Putamen (tissue), 1 donor: ENCODE data around the gene MVB12B.
A peak's percentile ranks its signal among the peaks of the same experiment; 100 is the strongest.

Experiments
- DNase-seq: peaks from one replicate; pipeline ENCODE4 v3.0.0-alpha.2; 2016; ENCODE audit warnings: low spot score

Gene MVB12B

DNA sequence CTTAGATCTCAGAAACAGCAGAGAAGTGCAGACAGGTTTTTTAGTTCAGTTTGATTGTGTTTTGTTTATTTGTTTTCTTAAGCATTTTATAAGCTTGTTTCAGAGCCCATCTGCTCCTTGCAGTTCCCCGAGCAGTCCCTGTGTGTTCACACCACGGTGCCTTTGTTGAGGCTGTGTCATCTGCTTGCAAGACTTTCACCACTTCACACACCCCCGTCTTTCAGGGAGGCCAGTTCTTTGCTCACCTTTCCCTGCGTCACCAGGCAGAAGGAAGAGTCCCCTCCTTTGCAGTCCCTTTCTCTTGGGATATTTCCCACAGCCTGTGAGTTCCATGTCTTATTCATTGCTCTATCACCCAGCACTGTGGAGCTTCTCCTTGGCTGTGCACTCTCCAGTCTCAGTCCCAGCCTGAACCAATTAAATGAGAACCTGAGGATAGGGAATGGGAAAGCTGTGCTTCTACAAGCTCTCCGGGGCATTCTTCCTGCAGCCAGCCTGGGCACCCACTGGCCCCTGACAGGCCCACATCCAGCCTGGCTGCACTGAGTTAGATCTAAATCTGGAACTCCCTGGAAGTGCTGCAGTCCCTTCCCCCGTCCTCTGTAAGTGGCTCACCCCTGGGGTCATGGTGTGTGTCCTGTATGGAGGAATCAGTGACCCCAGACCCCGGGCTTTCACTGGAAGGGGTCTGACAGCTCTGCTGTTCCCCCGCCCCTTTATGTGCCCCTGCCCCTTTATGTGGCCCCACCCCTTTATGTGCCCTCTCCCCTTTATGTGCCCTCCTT lies 5.5 kb downstream of the MVB12B start:
- DNase-seq: no peak

DNA sequence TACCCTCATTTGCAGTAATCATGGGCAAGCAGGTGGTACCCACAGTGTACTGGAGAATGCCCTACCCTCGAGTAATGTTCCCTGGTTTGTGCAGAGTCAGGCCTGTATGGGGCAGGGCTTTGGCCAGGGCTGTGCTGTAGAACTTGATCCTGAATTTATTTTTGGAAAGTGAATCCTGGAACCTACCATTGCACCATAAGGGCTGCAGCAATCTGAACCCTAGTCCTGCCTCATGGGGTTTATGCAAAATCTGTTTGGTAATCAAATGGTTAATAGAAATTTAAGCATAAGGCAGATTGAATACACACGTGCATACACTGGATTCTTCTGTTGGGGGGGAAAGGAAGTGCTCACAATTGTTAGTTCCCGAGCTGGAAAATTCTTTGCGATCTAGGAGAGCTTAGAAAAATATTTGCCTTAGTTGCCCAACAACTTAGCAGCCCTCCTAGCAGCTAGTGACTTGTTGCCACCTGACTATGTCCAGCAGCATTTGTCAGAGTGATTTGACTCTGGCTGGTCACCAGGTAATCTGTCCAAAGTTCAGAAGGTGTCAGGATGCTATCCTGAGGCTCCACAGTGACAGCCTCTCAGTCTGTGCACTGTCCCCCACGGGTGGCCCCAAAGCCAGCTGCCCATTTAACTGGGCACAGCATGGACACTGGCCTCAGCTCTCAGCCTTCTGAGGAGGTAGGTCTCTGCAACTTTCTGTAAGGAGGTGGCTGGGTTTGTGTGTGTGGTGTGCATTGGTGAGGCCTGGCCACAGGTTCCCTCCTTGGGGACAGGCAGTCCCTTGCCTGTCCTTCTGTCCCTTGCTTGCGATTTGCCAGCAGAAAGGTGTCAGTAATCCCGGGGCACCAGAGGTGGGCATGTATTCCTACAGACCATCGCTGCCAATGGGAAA lies 8.3 kb downstream of the MVB12B start:
- no peak for DNase-seq

DNA sequence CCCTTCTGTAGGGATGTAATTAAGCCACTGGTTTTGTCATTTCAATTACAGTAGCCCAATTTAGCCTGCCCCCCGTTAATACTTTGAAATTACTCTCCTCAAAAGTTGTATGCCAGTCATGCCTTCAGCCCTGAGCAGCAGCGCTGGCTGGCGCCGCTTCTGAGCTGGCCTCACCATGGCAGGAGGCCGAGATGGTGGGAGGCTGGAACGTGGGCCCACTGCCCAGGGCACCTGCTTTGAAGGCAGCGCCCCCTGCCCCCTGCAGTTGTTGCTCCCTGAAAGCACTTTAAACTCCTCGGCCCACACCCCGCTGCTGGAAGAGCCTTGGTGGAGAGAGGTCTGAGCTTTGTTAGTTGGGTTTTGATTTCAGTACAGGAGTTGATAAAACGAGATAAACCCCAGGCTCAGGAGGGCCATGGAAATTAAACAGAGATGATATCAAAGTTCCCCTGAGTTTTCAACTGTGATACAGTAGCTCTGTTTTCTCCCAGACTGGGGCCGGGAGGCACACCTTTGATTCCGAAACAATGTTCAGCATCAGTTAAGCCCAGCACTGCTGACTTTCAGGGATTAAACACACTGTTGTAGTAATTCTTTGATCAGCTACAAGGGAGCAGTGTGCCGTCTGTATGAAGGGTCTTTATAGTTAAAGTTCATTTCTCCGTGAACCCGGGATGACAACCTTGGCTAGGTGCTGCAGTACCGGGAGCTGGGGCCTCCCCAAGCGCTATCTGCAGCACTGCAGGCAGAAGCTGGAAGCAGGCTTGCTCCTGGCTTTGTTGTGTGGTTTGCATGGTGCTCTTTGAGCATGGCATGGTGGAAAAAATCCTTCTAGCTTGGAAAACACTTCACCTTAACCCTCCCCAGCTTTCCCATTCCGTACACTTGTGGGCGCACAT lies 9.5 kb downstream of the MVB12B start:
- DNase-seq: no peak

DNA sequence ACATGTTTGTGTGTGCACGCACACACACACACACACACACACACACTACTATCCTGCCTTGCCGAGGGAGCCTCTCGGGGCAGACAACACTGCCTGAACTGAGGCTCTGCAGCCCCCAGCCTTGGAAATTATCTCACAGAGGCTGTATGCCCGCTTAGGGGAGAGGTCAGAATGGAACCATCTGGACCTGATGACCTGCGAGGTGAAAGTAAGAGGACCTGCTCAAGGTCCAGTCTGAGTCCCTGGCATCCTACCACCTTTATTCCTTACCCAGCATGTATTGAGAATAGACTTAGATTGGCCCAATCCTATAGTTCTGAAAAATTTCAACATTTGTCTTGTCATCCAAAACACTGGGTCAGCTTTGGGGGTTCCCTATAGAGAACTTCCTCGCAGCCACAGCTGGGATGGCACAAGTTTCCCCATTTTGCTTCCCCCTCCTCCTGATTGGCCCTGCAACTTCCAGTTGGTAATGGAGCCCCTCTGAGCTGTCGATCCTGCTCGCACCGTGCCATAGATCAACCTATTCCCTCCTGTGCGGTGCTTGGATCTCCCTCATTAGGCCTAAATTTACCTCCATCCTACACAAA lies 10.2 kb downstream of the MVB12B start:
- no peak for DNase-seq

DNA sequence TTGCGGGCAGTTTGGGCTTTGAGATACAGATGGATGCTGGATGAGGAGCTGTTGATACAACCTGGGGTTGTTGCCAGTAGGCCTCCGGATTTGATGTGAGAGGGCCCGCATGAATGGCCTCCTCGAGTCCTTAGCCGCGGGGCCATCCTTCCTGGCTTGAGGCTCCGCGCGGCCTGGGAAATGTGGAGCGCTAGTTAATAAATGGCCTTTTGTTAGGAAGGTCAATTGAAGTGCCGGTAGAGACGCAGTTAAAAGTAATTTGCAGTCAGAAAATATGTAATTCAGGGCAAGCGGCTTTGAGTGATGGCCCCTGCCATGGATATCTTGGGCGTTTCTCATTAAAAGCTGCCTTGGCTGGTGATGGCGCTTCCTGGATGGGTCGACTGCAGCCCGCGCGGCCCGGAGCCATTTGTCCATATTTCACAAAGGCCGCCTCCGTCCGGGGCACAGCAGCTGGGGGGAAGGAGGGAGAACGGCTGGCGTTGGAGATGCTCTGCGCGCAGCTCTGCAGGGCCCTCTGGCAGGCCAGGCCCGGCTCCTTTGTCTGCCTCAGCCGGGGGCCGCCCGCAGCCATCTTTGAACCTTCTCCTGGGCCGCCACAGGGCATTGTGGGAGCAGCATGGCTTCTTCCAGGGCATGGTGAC lies 11.2 kb downstream of the MVB12B start:
- peak; percentile 92 for DNase-seq

DNA sequence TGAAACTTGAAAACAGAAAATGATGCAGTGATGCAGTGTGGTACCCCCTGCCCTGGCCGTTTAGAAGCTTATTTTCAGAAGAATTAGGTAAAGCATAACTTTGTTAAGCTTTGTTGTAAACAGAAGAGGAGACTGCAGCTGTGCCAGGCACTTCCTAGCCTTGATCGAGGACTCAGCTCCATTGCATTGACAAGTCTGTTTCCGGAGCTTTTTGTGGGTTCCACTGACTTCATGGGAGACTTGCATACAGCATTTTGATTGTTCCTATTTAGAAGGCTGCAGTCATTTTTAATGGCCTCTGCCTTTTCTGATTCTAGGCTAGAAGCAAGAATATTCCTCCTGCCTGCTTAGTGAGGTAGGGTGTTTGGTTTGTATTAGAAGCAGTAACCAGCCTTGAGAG lies 12.3 kb downstream of the MVB12B start:
- no peak for DNase-seq

DNA sequence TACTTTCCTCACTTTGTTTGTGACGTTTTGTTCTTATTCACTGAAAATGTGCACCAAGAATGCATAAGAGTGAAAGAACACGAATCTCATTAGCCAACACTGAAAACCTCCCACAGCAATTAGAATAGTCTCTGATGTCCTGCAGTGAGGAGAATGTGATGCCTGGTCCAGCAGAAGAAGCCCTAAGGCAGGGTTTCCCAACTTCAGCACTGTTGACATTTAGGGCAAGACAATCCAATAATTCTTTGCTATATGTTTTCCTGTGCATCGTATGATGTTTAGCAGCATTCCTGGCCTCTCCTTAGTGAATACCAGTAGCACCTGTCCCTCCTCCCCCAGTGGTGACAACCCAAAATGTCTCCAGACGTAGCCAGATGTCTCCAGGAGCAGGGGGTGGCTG lies 14.8 kb downstream of the MVB12B start:
- no peak for DNase-seq

DNA sequence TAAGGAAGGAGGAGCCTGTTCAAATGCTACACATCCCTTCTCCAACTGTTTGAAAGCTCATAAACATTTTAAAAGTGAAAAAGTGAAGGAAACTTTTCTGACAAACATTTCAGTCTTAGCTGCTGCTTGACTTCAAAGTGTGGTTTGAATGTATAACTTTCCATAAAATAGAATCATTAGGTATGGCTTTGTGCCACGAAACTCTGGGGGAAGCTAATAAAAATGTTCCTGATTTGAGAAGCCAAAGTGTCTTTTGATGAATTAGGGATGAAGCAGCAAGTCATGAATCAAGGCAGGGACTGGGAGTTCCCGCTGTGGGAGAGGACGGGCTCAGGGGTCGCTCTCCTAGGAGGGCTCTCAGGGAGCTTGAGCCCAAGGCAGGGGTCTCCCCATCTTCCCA lies 15.3 kb downstream of the MVB12B start:
- DNase-seq: no peak

DNA sequence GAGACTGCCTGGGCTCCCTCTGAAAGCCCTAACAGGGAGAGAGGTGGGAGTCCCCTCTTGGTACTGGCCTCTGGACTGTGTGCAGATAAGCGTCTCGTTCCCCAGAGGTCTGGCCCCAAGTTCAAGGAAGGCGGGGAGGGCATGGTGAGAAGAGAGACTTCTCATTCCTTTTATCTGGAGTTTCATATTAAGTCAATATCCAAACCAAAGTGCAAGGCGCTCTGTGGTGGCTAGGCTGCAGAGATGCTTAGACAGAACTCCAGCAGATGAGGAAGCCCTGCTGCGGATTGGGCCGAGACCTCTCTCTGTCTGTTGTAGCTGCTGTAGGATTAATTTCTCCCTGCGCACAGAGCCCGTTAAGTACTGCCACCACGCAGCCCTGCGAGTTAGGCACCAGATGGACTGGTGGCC lies 16.0 kb downstream of the MVB12B start:
- DNase-seq: no peak

DNA sequence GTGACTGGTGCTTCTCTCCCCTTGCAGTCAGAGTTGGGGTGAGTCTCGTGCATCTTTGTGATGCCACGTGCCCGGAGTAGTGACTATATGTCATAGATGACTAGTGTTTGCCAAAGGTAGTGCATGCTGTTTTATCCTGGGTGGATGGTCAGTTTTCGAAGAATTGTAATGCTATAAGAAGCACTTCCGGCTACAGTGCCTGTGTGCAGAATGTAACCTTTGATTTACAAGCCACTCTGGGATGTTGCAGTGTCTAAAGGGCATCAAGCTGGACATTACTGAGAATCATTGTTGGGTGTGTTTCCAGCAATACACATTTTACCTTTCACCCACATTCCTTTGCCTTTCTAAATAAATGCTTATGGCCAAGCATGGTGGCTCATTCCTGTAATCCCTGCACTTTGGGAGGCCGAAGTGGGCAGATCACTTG lies 16.7 kb downstream of the MVB12B start:
- DNase-seq: no peak

DNA sequence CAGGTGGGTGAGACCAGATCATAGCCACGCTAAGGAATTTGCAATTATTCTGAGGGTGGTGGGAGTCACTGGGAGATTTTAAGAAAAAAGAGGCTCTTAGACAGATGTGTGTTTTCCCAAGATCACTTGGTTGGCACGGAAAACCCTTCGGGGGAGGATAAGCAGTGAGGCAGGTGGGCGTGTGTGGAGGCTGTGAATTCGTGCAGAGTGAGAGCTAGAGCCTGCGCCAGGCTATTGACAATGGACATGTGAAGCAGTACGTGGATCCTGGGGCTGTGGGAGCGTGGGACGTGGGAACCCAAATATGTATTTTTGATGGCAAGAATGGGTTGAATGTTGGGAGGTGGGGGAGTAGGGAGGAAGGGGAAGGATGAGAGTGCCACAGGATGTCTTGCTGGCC lies 19.4 kb downstream of the MVB12B start:
- DNase-seq: no peak

DNA sequence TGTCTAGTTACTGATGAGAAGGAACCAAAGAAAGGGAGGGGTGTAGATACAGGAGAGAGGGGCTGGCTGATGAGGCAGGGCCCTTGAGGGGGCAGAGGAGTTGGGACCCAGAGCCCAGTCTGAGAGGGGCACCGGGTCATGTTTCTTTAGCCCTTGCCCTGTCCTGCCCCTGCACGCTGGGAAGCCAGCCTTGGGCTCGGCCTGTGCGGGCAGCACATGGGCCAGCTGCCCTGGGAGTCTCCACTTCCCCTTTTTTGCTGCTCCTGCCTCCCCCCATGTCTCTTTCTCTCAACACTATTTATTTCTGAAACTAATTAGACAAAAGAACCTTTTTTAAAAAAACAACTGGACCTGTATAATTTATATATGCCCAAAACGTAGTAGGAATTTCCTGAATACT lies 20.5 kb downstream of the MVB12B start:
- DNase-seq: no peak

DNA sequence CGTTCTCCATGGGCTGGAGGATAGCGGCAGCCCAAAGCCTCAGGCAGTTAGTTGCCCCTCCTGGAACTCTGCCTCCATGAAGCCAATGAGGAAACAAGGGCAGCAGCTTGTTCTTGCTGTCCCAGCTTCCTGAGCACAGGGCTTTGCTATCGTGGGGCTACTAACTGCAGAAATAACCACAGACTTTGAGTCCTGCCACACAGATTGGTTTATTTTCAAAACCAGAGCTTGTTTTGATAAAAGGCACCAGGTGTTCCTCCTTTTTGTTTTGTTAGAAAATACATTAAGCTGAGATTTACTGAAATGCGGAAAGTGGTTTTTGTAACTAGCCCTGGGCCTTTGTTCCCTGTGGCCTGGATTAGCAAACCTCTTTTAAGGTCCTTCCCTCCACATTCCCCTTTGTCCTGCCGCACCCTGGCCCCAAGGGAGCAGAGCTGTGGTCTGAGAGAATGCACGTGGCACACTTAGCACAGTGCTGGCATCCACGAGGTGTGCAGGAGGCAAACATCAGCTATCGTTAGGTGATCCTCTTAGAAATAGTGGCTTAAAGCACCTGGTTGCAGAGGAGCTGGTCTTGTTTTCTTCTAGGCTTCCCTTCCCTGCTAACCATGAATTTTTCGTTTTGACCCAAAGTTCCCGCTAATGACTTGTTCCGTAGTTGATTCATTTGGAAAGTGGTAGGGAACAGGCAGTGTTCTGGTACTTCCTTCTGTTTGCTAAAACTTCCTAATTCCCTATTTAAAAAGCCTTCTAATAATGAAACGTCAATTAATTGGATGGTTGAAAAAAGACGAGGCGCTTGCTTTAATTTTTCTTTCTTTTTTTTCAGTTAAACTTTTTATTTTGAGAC lies 21.5 kb downstream of the MVB12B start:
- no peak for DNase-seq

DNA sequence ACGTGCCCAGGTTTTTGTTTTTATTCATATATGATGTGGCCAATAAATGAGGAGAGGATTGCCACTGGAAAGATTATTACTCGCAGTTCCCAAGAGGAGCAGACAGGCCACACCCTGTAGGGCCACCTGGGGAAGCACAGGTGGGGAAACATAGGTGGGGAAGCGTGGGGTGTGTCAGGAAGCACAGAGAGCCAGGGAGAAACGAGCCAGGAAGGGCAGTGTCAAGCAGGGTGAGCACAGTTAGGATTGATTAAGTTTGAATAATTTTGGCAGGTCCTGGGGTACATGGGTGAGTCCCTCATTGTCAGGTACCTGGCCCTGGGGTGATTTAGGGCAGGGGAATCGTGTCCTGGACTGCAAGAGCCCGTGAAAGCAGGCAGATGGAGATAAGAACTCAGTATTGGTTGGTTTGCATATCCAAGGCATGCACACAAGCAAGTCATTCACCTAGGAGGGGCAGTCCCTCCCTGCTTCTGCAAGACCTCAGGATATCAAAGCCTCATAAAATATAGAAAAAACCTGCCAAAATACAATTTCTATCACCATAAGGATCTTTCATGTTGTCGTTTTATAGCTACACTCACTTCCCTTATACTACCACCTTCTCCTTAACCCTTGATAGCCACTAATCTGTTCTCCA lies 22.4 kb downstream of the MVB12B start:
- DNase-seq: no peak

DNA sequence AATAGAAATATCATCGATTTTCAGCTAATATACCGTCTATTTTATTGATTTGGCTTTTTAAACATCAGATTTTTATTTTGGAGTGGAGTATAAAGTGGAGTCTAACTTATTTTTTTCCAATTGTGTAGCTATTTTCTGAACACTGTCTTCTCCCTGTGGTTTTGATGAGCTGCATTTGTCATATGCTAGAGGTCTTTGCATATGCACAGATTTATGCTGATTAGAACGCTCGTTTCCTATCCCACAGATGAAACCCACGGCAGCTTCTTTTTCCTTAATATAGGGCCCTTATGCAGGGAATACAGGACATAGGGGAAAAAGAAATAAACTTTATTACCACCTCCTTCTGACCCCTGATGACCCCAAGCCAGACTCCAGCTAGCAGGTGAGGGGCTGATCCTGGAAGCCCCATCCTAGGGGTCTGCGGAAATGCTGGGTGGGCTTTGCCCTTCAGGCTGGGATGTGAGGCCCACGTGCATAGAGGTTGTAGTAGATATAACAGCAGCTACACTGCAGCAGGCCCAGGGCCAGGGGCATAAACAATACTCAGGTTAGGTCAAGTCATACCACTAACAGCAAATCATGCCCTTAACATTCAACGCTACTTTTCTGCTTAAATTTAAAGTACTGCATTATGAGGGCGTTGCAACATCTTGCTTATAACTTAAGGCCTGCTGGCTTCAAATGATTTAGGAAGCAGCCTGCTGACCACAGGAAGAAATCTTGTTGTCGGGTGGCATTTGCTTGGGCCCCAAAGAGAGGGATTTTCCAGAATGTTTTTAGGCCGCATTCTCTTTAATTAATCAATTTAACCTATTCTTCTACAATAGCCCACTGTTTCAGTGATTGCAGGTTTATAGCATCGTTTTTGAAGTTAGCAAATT lies 28.5 kb downstream of the MVB12B start:
- no peak for DNase-seq

DNA sequence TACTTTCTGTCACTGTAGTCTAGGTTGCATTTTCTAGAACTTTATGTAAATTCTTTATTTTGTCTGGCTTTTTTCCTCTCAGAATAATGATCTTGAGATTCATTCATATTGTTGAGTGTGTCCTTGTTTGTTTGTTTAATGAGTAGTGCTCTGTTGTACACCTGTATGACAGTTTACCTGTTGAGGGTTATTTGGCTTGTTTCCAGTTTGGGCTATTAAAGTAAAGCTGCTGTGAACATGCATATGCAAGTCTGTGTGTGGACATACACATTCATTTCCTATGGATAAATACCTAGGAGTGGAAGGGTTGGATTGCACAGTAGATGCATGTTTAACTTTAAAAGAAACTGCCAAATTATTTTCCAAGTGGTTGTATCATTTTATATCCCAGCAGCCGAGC lies 30.4 kb downstream of the MVB12B start:
- DNase-seq: no peak

DNA sequence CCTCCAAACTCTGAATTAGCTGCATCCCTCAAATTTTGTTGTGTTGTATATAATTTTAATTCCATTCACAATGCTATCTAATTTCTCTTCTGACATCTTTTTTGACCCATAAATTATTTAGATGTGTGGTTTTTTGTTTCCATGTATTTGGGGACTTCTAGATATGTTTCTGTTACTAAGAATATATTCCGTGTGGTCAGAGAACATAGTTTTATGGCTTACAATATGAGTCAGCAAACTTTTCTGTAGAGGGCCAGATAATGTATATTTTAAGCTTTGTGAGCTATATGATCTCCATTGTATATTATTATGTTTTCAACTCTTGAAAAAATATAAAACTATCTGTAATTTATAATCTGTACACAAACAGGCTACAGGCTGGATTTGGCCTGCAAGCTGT lies 33.4 kb downstream of the MVB12B start:
- no peak for DNase-seq

DNA sequence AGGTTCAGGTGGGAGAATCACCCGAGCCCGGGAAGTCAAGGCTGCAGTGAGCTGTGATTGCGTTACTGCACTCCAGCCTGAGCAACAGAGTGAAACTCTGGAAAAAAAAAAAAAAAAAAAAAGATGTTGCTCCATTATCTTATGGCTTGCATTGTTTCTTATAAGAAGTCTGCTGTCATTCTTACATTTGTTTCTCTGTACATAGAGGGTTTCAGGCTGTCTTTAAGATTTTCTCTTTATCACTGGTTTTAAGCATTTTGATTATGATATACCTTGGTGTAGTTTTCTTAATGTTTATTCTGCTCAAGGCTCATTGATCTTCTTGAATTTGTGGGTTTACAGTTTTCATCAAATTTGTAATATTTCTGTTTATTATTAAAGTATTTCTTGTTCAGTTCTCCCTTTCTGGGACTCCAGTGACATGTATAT lies 35.2 kb downstream of the MVB12B start:
- DNase-seq: no peak

DNA sequence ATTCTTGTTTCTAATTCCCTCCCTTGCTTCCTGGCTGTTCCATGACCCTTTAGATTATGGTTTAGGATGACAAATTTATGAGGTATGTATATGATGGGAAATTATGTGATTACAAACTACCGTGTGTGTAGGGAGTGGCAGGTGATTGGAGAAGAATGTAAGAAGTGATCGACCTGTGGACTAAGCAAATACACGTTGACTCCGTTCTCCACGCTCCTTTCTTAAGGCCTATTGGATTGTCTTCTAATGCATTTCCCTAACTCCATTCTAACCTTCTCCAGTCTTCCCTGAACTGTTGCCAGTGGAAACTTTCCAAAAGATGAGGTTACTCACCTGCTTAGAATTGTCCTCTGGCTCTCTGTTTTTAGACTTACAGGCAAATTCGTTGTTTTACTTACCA lies 36.6 kb downstream of the MVB12B start:
- no peak for DNase-seq
